GM18517 (cell line): ENCODE measurements around the gene GIMD1.
"Not testable (repeated sequence)": the region's sequence is repeated elsewhere in the genome, so short reads cannot be mapped to it uniquely, and the experiment has no call there.

Experiments used
- ATAC-seq: cut with Tn5 transposase; IDR thresholded peaks from one replicate; pipeline ENCODE4 v1.9.1; 2021; ENCODE audit warnings: mild to moderate bottlenecking, moderate library complexity; ENCODE audit not compliant: unreplicated experiment

GIMD1 gene

DNA sequence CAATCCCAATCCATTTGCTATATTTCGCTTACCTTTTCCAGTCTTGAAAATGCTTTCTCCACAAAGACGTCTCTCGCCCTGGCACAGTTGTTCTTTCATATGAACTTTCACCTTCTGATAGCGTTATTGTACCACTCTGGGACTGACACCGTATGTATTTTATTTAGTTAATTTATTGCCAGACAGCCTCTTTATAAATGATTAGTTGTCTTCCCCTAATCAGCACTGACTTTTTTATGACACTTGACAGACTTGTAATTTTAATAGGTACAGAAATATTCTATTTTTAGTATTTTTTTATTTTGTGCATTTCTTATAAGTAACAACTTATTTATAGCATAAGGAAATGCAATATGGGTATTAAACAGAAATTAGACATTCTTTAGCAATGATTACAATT is at the start of gene GIMD1:
TSS of gene GIMD1 (minus strand) at position 101 of the 400 bp plus-strand sequence. CDS start 1,343 bp downstream, outside the sequence.
- ATAC-seq = no peak

DNA sequence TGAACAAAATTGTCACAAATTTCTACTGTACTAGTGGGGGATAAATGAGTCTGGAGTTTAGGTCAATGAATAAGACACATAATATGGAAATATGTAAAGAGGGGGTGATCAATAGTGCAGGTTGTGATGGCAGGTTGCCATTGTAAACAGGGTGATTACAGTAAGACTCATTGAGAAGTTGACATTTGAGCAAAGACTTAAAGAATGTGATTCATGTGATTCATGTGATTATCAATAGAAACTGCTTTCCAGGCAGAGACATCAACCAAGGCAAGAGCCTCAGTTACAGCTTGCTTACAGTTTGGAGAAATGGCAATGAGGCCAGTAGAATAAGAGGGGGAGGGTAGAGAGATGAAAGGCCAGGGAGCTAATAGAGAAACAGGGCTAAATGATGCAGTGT is 45.8 kb upstream of the GIMD1 start:
- ATAC-seq = no peak

- no peak for ATAC-seq
These were observed 41.6 kb upstream of the GIMD1 start for GRCh38 chr4:106409901-106410889.

DNA sequence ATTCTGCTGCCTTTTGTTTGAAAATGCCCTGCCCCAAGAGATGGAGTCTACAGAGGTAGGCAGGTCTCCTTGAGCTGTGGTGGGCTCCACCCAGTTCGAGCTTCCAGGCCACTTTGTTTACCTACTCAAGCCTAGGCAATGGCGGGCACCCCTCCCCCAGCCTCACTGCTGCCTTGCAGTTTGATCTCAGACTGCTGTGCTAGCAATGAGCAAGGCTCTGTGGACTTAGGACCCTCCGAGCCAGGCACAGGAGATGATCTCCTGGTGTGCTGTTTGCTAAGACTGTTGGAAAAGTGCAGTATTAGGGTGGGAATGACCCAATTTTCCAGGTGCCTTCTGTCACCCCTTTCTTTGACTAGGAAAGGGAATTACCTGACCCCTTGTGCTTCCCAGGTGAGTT is 39.4 kb upstream of the GIMD1 start:
- not testable (repeated sequence) for ATAC-seq

DNA sequence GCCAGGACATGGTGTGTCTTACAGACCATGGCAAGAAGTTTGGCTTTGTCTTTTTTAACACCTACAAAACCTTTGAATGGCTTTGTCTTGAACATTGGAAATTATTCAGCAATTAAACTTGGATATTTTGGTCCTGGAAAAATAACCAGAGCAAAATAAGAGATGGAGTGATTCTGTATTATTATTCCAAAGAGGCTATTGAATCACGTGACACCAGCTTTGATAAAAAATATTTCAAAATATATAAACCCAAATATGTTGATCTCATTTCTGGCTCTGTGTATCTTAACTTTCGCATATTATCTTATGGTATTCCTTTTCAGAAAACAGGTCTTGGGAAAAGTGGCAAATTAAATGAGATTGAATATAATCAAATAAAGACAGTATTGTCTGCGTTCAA is 32.6 kb upstream of the GIMD1 start:
- no peak for ATAC-seq

DNA sequence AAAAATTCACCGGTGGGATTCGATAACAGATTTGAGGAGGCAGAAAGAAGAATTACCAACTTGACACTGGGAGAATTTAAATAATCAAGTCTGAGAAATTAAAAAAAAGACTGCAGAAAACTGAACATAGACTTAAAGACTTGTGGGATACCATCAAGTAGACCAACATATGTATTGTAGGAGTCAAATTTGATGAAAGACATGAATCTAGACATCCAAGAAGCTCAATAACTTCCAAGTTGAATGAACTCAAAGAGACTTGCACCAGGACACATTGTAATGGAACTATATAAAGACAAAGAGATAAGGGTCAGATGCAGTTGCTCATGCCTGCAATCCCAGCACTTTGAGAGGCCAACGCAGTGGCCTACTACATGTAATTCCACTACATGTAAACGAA is 30.3 kb upstream of the GIMD1 start:
- not testable (repeated sequence) for ATAC-seq

- no peak for ATAC-seq
These were observed 27.0 kb upstream of the GIMD1 start for GRCh38 chr4:106395582-106395981.

GRCh38 chr4:106385853-106386393 is 17.3 kb upstream of the GIMD1 start:
- no peak for ATAC-seq

- ATAC-seq = no peak
These were observed 16.3 kb upstream of the GIMD1 start for GRCh38 chr4:106384878-106385277.

DNA sequence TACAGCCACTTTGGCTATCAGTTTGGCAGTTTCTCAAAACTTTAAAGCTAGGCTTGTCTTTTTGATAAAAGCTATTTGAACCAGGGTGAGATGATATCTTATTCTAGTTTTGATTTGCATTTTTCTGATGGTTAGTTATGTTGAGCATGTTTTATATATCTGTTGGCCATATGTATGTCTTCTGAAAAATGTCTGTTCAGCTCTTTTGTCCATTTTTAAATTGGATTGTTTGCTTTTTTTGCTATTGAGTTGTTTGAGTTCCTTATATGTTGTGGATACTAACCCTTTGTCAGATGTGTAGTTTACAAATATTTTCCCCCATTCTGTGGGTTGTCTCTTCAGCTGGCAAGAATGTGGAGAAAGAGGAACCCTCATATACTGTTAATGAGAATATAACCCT is 11.6 kb upstream of the GIMD1 start:
- no peak for ATAC-seq

GRCh38 chr4:106373026-106373425 is 4.4 kb upstream of the GIMD1 start:
- no peak for ATAC-seq

GRCh38 chr4:106371161-106371560 is 2.6 kb upstream of the GIMD1 start:
- no peak for ATAC-seq

DNA sequence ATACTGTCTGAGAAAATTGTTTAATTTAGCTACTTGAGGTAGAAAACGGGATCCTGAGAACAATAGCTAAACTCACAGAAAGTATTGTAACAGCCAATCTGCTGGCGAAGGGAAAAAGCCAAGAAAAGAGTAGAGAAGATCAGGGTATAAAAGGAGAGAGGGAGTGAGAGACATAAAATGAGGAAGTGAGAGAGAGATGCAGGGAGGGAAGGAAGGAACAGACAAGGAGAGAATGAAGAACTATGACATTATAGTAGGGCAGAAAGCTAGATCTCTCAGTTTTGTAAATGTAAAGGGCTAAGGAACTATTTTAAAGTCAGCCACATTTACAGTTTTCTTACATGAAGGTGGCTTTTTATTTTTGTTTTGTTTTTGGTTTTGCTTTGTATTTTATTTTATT is 1.6 kb upstream of the GIMD1 start:
- no peak for ATAC-seq

DNA sequence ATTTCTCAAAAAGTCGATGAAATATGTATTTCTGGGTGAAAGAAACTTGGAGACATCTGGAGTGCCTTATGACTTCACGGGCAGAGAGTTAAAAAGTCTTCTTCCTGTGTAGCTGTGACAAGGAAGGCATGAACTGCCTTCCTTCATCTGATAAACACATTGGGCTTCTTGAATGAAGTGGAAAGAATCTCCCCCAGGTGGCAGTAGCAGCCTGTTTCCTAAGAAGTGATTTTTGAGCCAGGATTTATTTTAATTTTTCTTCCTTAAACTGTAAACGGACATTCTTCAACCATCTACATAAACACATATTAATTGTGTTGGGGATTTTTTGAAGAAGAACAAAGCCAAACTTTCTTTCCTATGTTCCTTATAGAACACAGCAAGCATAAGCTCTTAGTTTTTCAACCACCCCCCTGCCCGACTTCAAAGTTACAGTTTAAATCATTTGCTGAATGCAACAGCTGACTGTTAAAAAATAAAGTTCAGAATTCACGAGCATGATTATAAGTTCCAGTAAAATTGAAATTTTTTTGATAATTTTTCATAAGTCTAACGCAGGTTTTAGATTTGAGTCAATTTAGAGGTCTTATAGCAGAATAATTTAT is 980 bp upstream of the GIMD1 start:
- ATAC-seq = peak; percentile 70

DNA sequence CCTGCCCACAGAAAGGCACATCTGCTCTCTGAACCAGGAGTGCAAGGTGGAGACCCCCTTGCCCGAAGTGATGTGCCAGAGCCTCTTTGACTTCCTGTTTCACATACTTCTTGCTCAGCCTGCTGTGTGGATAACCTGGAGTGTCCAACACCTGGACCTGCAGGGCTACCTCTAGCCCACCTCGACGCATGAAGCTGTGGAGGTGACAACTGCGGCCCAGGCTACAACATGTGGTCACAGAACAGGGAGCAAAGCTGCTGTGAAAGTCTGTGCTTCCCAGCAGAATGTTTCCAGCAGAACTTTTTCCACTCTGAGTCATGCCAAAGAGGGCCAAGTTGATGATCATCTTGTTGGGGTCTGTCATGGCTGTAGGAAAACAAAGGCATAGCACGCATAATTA is 1.5 kb downstream of the GIMD1 start:
- no peak for ATAC-seq

GRCh38 chr4:106366026-106366425 is 2.6 kb downstream of the GIMD1 start:
- no peak for ATAC-seq

DNA sequence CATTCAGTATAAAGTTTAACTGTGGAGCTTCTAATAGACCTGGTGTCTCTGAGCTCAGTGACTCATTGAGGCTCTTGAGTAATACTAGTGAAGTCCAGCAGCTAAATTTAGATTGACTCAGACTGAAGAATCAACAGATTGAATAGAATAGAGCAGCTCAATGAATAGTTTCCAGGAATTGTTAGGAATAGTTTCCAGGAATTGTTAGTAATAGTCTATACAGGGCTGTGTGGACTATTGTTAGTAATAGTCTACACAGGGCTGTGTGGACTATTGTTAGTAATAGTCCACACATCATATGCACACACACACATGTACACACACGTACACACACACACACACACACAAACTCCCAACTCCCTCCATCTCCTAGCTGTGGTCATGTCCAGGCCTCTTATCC is 3.0 kb downstream of the GIMD1 start:
- no peak for ATAC-seq

- no peak for ATAC-seq
These were observed 4.3 kb downstream of the GIMD1 start for GRCh38 chr4:106364282-106364681.

GRCh38 chr4:106362086-106362825 is 6.3 kb downstream of the GIMD1 start:
- ATAC-seq = no peak

GRCh38 chr4:106358899-106359298 is 9.7 kb downstream of the GIMD1 start:
- no peak for ATAC-seq

GRCh38 chr4:106355193-106355592 is 13.4 kb downstream of the GIMD1 start:
- no peak for ATAC-seq
